H1 (cell line): ENCODE data around the gene RRAD. TPM values are rescaled to one million over a fixed set of nuclear protein-coding genes. Genes with fewer than 3 reads are reported as not detected.

Experiments
- PHF8 ChIP-seq: fragments of 200-600 bp; sonication (generic); conservative IDR thresholded peaks from 2 replicates; pipeline ENCODE4 v1.7.1; 2012; ENCODE audit warnings: low read depth, mild to moderate bottlenecking, inconsistent platforms, low read length, moderate library complexity
- polyA plus RNA-seq, 7 experiments: library from polyadenylated mRNA; depleted of rRNA in 3 of 7; stranded (reverse) in 5 of 7; unstranded in 2 of 7; fragments of >200 nt in 5 of 7; fragments of 200-250 nt in 2 of 7; gene quantifications; 1 replicate in 5 of 7; 2 replicates in 1 of 7; 4 replicates in 1 of 7; pipeline versions ENCODE4 v1.2.1 to v1.2.3, GENCODE V29; 2011 to 2013; ENCODE audit warnings: missing spikeins in 2 of 7, mixed read lengths in 2 of 7
- total RNA-seq: library from RNA; stranded (reverse); fragmentation: NEBNext Ultra II Directional; extraction: Animal tissue kit (Norgen Biotek cat#: 25700); gene quantifications from 2 replicates; pipeline ENCODE4 v1.2.1, GENCODE V29; 2021

The RRAD gene
- total and polyA plus RNA-seq, 2 of the 8 experiments (the other 6 are each of a cell fraction or from before 2014, with no cell fraction given) = 0.17 TPM; not detected in 1

- no peak for TF ChIP-seq PHF8
These were observed 6.3 kb upstream of the RRAD start (continued) for GRCh38 chr16:66931665-66932064.
